ENCODE measurements around the gene SULF2.
"Not testable (repeated sequence)": the region's sequence is repeated elsewhere in the genome, so short reads cannot be mapped to it uniquely, and the experiment has no call there.

The SULF2 gene

DNA sequence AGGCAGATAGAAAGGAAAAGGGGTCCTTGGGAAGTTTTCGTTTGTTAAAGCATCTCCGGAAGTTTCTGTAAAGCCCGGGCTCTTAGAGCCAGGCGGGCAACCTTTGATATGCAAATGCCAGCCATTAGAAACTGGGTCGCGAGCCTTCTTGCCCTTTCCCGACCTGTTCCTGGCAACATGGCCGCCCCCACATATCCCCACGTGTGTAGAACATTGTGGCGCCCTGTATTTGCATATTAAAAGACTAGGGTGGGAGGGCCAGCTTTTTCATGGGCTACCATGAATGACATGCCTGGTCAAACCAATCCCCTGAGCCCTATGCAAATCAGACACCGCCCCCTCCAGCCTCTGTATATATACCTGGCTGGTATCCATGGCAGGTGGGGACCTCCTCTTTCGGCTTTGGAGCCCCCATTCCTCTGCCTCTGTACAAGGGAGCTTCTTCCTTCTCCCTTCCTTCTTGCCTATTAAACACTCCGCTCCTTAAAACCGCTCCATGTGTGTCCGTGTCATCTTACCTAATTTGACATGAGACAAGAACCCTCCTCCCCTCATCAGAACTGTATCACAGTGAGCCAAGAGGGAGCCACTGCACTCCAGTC is 19.0 kb upstream of the SULF2 start:
- not testable (repeated sequence) for DNase-seq

DNA sequence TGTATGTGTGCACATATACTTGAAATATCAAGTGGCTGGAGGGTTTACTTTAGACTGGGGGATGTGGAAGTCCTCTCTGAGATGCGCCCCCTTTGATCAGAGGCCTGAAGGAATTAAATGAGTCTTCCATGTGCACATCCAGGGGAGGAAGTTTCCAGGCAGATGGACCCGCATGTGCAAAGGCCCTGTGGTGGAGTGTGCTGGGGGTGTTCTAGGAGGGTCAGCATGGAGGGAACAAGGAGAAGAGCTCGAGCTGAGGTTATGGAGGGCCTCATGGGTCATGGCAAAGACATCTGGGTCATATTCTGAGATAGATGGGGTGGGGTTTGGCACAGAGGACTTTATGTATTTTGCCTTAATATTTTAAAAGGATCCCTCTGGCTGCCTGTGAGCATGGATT is 17.7 kb upstream of the SULF2 start:
- DNase-seq: no peak

DNA sequence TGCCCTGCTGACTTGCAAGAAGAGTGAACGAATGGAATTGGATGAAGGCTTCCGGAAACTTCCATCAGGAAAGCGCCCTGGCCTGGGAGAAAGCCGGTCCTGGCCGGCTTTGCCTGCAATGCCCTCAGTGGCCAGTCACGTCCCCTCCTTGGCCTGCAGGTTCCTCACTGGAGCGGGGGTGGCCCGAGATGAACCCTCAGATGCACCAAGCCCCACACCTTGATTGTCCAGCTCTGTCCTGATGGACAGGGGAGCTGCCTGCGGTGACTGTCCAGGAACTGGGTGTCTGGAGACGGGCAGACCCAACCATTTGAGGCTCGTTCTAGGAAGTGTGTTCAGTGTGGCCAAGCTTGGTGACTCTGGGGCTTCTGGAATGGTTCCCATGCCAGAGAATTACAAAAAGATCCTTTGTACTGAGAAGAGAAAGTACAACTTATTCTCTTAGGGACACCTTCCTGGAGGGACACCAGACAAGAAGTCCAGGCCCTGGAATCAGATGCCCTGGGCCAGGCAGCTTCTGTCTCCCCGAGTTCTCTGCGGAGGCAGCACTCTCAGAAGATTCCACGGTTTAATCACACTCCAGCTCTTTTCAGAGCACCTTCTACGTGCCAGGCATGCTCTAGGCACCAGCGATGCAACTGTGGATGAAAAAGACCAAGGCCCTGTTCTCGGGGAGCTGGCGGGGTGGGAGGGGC is 17.1 kb upstream of the SULF2 start:
- no peak for DNase-seq

DNA sequence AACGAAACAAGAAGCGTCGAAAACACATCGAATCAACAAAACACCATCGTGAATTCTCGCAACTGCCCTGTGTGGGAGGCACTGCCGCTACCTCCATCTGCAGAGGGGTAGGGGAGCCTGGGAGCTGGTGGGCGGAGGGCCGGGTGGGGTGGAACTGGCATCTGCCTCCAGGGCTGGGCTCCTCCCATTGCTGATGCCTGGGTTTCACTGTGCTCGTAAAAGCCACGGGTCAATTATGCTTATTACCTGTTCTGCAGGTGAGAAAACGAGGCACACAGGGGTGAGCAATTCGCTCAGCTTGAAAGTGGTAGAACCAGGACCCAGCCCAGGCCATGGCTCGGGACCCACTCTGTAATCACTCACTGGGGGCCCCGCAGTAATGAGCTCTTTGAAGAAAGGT is 16.5 kb upstream of the SULF2 start:
- no peak for DNase-seq

GRCh38 chr20:47801079-47801478 is 15.8 kb upstream of the SULF2 start:
- no peak for DNase-seq

GRCh38 chr20:47800623-47801022 is 15.3 kb upstream of the SULF2 start:
- DNase-seq: no peak

DNA sequence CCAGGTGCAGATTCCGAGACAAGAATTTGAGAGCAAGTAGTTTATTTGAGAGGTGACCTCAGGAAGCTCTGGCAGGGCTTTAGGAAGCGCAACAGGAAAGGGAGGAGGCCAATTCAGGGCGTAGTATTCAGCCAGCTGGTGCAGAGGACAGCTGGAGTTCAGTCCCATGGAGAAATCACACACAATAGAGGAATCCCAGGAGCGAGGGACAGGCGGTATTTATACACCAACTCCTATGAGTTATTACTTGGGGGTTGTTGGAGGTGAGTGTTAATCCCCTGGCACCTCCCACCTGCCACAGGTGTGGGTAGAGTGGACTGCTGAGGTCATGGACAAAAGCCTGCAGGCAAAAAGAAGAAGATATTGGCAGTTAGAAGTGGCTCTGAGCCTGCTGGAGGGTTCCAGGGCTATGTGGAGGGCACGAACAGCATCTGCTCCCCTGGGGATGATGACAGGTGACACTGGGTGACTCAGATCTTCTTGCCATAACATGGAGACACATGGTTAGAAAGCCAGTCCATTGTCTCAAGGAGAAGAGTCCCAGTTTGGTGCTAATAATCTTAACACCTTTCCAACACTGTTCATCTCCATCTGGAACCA is 13.9 kb upstream of the SULF2 start:
- DNase-seq: no peak

- no peak for DNase-seq
Observed at GRCh38 chr20:47796971-47797370, 11.7 kb upstream of the SULF2 start.

DNA sequence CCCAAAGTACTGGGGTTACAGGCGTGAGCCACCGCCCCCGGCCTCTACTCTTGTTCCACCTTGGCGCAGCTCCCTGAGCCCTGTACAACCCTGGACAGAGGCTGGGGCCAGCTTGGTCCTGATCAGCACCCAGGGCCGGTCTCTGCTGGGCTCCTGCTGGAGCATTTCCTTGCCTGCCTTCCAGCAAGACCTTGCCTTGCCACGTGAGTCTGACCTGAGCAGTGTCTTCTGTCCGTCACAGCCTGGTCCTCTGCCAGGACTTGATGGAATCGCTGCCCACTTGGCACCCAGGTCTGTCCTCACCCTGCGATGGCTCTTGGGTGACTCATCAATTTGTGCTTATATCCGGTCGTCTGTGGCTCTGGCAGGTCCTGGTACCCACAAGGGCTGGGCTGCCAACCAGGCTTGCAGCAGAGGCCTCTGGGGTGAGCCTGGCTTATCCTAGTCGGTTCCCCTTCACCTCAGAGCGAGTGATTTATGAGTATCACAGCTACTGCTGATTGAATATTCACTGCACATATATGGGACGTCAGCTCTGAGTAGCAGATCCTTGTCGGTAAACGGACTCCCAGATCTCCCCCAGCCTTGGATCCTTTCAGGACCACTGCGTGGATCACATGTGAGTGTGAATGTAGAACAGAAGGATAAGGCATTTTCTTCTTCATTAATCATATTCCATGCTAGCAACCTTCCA is 10.1 kb upstream of the SULF2 start:
- no peak for DNase-seq

DNA sequence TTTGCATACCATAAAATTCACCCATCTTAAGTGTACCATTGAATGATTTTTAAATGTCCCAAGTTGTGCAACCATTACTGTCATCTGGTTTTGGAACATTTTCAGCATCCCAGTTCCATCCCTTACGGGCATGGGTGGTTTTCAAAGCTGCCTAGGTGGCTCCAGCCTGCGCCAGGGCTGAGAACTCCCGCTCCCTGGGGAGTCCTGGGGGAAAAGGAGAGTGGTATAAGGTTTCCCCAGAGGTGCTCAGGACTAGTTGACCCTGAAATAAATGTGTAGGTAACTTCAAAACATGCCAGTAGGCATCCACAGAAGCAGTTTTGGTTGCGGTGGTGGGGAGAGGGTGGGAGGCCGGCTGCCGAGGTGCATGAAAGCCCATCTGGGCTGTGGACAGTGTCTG is 9.0 kb upstream of the SULF2 start:
- DNase-seq: not testable (repeated sequence)

- no peak for DNase-seq
Observed at GRCh38 chr20:47792021-47792618, 6.8 kb upstream of the SULF2 start.

DNA sequence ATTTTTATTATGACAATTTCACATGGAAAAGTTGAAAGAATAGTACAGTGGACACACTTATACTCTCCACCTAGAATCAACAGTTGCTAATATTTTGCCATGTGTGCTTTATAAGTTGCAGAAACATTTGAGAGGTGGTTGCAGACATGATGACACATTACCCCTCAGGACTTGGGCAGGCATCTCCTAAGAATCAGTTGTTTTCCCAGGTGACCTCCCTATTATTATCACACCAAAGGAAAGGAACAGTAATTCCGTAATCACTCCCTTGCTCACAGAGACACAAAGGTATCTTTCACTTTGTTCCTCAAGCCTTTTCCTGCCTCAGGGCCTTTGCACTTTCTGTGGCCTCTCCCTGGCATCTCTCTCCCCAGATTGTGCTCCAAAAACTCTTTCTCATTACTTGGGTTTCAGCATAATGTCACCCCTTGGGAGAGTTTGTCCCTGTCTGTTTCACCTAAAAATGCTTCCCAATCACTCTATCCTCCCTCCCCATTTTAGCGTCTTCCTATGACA is 5.9 kb upstream of the SULF2 start:
- no peak for DNase-seq

DNA sequence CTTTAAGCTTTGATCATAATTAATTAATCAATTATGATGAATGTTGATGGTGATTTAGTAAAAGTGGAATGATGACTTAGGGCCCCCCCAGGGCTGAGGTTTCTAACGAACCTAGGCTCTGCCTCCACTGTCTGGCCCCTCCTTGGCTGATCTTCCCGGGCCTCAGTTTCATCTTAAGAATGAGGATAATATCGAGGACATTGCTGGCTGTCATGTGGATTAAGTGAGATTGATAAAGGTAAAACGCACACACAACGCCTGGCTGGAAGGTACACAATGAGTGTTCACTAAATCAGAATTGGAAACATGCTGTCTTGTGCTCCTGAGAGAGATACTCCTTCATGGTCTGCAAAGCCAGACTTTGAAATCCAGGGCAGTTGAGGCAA is 5.3 kb upstream of the SULF2 start:
- no peak for DNase-seq

- no peak for DNase-seq
Observed at GRCh38 chr20:47789764-47790579, 4.7 kb upstream of the SULF2 start.

DNA sequence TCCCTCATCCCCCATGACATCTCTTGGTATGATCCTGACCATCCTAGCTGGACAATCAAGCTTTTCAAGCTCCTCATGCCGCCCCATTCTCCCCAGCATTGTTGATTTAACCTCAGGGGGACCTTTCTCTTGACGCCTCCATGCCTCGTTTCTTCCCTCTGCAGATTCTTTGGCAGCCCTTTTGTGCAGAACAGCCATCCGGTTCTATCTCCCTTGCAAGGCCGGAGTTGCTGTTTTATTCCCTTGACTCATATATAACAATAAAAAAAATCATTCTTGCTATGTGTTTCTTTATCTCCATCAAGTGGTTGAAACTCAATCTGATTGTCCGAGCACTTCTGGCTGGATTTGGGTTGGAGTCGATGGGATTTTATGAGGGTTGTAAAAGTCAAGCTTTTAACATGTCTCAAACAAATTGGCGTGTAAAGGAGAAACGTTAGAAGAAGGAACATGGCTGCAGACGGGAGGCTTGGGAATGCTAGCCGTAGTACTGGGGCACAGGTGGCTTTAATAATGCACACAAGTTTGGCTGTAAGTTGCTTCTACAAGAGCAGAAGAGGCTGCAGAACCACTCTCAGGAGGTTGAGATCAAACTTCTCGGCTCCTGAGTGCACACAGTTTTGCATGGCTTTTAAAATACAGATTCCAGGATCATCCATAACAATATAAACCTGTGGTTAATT is 3.9 kb upstream of the SULF2 start:
- no peak for DNase-seq

DNA sequence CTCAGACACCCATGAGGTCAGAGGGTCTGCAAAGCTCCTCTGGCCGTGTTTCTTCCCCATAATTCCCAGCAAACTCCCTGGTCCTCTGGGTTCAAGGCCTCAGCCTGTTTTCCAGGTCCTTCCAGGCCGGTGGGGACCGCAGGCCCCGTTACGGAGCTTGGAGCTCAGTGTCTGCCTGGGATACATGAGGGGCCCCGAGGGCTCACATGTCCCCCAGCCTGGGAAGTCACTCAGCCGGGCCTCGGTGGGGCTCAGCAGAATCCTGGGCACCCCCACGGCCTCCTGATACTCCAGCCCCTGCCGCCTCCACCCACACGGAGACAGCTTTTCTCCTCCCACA is 3.4 kb upstream of the SULF2 start:
- DNase-seq: no peak

DNA sequence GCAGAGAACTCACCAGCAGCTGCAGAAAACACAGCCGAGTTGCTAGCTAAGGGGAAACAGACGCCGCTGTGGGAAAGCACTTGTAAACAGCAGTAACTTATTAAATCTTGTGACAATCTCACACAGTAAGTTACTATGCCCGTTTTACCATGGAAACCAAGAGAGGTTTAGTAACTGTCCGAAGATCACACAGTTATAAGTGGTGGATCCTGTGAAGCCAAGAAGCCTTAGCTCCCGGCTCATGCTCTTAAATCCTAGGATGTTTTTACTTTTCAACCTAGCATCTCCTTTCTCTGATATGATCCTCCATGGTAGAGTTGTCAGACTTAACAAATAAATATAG is 1.5 kb upstream of the SULF2 start:
- no peak for DNase-seq

DNA sequence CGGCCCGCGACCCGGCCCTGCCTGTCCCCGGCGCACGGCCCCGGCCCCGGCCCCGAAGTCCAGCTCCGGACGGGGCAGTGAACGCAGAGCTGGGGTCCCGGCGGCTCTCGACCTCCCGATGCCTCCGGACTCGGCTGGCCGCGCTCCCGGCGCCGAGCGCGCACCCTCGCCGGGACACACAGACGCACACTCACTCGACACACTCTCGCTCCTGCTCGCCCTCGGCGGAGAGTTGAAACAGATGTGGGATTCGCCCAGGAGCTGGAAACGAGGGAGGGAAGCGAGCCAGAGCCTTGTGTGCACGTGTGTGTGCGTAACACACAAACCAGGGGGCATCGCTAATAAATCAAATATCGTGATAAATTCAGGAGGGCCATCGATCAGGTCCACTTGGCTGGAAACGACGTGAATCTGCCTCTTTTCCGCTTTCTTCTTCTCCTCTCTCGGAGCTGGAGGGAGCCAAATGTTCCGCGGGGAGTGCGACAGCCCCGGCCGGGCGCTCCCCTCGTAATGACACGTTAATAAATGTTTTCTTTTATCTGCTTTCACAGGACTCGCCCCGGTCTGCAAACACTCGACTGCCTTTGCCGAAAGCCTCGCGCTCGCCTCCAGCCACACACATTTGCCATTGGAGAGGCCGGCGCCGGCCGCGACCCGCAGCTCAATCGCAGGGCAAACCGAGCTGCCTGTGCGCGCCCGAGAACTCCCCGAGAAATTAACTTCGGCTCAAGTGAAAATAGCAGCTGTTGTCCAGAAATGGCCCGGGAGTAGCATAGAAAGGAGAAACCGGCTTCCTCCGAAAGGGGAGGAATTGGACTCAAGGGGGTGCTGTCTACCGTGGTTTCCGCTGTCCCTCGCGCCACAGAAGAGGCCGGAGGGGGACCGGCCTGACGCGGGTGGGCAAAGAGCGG is 828 bp upstream of the SULF2 start:
- DNase-seq: no peak

DNA sequence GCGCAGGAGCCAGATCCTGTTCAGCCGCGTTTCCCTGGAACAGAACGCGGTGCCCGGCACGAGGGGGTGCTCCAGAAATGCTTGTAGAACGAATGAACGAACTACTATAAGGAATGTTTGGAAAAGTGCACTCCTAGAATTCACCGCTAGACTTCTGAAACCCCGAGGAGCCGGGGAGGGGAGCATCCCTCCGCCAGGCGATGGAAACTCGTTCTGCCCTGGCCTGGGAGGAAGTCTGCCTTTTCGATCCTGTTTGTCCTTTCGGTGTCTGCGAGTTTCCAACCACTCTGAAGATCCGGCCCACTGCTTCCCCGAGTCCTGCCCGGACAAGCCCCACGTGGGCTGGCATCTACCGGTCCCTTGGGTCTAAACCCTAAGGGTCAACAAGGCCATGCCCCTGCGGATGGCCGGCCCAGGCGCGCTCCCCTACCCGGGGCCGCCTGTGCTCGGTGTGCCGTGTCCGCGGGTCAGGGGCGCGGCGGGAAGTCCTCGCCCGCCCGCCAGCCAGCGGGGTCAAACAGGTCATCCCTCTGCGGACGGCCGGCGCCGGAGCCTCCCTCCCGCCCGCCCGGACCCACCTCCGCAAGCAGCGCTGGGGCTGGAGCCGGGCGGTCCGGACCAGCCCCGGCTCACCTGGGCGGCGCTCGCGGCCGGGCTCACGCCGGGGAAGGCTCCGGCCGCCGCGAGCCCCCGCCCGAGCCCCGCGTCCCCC is 526 bp downstream of the SULF2 start:
- no peak for DNase-seq
